Hindlimb muscle (tissue), 1 donor: ENCODE results near the gene COL17A1. TPM values are rescaled to one million over a fixed set of nuclear protein-coding genes. Genes with fewer than 3 reads are reported as not detected.

ENCODE experiments used
- DNase-seq: peaks from one replicate; pipeline ENCODE4 v3.0.0-alpha.2; 2013
- polyA plus RNA-seq: library from polyadenylated mRNA; unstranded; fragments of 120-200 nt; gene quantifications from one replicate; pipeline ENCODE4 v1.2.1, GENCODE V29; 2013; ENCODE audit not compliant: insufficient read length

COL17A1 gene
- 1.3 TPM for polyA plus RNA-seq

DNA sequence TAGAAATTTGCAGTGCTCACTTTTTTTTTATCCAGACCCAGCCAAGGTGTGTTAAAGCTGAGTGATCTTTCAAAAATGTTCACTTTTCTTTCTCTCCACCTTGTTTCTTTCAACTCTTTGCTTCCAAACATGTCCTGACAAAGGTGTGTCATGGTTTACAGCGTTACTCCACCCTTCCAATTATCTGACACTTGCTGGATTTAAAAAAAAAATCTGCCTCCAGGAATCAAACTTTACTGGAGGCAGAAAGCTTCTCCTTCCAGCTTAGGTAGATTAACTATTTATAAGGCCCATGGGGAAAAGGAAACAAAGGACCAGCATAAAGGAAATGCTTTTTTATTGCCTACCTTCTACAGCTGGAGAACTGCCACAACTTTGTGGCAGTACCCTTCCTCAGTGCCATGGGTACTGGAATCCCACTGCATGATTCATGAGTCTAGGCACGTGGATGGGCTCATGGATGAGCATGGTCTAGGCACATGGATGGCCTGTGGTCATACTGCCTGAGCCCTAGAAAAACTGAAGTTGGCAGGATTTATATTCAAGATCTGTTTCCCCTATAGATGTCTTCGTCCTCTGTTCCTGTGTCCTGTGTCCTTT is at the start of gene COL17A1:
Gene COL17A1 (minus strand): TSS at position 80 of the 600 bp plus-strand sequence. CDS start 5,207 bp downstream, outside the sequence.
- DNase-seq: no peak

DNA sequence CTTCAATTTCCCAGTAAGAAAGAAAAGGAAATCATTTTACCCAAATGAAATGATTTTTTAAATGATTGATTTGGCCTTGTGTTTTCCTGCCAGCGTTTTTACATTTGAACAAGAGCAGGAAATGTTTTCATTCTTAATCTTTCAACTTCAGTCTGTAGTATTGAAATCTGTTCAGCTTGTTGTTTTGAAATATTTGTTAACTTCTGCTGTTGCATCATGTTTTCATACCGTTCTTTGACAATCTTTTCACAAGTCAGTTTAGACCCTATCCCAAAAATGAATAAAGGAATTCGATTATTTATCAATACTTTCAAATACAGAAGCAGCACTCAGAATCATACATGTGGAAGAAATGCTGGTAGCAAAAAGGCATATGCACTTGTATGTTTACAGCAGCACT is 44.4 kb upstream of the COL17A1 start:
- no peak for DNase-seq

DNA sequence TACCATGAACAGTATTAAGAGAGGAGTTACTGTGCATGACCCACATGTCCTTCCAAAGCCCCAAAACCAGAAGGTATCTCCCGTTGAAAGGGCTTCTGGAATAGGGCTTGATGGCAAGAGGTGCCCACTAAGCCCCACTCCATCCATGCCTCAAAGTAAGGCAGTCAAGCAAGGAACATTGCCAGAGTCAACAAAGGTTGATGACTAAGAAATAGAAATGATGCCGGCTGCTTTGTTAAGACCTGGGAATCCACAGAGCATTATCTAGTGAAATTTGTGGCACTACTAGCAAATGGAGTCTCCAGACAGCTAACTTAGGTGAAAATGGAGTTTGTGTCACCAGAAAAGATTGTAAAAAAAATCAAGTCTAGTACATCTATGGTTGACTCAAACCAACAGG is 42.5 kb upstream of the COL17A1 start:
- DNase-seq: no peak

DNA sequence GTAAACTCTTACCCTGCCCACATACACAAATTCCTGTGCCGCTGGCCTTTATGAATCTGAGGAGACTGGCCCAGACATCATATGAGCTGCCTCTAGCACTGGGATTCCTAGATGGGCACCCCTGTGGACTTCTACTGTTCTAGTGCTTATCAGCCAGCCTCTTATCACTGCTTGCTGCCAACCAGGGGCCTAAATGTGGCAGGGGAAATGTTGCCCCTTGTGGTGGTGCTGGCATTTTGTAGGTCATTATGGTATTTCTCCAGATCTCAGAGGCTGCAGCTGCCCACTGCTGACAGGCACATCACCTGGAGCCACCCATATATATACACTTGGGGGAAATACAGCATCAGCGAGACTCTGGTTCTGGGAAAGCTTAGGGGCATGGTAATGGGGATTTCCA is 41.7 kb upstream of the COL17A1 start:
- DNase-seq: no peak

DNA sequence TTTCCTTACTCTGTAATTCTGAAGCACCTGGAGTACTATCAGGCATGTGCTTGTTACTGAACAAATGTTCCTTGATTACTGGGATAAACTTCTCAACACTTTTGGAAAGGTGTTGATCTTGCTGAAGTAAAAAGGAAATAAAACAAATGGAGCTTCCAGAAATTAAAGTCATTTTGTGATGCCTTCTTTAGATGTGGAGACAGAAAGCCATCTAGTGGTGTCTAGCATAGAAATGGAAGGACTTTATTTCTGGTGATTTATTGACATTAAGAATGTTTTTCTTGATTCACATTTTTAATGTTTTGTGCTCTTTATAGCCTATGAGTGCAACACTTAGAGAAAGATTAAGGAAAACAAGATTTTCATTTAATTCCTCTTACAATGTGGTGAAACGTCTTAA is 37.7 kb upstream of the COL17A1 start:
- DNase-seq: no peak

DNA sequence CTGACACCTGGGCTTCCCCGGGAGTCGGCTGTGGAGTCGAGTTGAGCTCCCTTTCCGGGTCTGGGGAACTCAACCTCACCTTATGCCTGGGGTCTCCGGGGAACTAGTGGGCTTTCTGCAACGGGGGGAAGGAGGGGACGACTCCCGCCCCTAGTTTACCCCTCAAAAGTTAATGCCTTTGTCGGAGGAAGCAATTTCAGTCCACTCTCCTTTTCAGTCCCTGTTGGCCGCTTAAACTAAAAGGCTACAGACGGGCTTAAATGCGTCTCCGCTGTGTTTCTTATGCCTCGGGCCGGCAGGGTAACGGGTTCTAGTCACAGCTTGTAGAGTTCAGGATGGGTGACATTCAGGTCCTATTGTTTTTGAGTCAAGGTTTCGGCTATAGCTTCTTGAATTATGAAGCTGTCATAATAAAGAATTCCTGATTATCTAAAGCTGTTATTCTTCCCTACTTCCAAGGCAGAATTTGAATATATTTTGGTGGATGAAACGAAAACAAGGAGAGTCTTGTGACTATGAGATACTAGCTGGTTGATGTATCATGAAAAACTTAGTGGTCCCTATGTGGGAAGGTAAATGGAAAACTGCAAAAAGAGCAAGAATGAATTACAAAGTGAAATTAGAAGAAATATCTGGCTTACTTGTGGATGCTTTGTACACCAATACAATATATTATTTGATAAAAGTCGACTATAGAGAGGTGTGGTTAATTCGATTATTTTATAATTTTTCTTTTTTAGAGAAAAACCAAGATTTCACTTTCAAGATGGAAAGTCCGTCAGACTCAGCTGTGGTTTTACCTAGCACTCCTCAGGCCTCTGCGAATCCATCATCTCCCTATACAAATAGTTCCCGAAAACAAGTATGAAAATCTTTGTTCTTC is 36.8 kb upstream of the COL17A1 start:
- DNase-seq: no peak

DNA sequence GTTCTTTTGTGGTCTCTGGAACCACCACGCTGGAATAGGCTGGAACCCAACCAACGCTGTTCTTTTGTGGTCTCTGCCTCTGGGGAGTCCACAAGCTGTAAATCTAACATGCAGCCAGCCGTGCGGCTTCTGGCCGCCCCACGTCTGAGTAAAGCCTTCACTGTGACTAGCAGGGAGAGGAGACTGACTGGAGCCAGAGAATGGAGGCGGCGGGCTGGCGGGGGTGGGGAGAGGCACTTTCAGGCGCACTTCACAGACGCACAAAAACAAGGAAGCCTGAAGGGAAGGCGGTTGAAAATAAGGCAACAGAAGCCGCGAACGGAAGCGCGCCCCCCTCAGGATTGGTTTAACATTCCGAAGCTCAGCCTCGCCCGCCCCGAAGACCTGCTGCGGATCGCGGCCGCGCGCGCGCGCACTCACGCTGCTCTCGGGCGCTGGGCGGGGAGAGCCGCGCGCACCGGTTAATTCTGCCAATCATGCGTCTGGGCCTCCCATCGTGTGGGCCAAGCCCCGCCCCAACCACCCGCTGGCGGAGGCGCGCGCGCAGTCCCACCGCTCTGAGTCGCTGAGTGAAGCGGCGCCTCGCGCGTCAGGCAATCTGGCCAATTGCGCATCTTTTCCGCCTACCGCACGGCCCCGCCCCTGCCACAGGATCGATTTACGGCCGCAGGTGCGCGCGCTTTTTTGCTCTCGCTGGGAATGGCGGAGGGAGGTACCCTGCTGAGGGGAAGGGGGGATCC is 36.0 kb upstream of the COL17A1 start, which contains the start of gene SFR1:
Gene SFR1 (plus strand): TSS at position 687 of the 740 bp plus-strand sequence. CDS start 13 bp downstream, at position 700.
- peak; percentile 100 for DNase-seq

DNA sequence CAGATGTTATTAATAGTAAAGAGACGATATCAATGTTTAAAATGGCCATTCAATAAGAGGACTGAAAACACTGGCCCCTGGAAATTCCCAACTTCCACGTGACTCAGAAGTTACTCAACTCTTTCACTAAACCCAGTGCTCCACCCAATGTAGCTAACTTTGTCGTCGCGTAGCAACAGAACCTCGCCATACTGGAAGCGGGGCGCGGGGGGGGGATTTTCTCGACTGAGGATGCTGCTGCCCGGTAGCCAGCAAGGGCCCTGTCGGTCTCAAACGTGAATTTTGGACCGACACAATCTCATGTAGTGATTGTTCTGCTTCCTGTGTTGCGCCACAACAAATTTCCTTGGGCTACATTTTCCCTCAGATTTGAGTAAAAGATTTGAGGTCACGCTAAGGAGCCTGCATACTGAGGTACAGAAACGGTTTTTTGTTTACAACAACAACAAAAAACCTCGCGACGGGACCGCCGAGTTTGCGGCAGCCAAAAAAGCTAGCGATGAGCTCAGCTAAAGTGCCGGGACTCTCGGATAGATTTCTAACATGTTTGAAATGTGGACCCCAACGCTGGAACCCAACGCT is 35.3 kb upstream of the COL17A1 start:
- peak; percentile 91 for DNase-seq

DNA sequence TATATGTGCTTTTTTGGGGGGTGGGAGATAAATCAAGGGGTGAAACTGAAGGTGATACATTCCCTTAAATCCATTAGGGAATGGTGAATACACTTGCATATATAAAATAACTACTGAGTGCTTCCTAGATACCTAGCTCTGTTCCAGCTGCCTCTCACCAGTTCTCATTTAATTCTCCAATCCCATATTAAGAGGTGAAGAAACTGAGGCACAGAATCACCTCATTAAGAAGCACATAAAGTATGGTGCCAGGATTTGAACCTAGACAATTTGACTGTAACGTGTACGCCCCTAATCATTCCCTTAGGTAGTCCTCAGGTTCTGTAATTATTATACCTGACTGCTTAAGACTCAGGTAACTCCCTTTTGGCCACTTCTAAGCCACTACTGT is 34.8 kb upstream of the COL17A1 start:
- DNase-seq: no peak

DNA sequence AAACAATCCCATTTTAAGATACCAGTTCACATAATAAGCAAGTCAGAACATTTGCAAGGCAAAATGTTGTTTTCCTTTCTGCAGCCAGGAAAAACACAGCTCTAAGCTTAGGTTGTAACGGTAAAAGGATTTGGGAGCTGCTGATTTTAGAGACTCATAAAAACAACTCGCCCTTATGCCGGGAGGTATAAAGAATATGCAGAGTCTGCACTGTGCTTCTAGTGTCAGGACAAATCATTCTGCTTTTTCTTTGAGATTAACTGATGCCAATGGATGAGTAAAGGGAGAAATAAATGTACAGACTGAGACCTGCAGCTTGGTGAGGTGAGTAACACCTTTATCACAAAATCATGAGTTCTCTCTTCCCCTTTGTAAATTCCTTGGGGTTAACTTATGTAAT is 34.3 kb upstream of the COL17A1 start:
- no peak for DNase-seq

DNA sequence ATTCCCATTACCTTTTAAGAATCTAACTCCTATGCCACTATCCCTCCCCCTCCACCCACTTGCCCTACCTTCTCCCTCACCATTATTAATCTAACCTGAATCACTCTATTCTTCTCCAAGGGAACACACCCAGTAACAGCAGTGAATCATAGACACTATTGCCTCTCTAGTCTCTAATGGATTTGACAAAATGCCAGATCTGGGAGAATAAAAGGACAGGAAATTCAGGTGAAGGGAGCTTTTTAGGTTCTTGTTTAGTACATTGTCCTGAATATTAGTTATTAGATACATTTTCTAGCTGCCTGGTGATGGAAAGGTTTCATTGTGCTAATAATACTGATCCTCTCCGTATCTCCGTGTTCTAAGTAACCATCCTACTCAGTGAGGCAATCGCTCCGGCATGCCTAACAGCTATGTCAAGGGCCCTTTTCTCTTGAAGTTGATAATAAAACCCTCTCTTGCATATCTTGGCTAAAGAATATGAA is 32.2 kb upstream of the COL17A1 start:
- DNase-seq: no peak

DNA sequence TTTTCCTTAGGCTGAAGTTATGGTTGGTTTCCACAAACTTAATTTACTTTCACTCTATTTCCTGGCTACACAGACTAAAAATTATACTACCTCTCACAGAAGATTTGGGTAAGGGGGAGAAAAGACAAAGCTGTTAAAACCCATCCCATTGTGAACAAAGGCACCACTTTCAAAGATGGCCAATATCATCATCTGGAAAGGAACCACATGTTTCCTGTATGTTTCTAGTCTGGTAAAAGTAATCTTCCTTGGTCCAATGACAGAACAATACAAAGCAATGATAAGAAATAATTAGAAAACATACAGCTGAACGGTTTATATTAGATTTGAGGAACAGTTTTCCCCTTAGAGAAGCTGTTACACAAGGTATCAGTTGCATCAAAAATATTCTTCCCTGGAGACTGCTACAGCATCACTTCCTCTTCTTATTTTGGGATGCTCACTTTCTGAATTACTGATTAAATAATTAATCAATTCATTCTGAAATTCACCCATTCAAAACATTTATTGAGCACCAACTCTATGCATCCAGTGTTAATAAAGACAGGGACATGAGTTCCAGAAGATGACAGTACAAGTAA is 27.8 kb upstream of the COL17A1 start:
- DNase-seq: no peak

DNA sequence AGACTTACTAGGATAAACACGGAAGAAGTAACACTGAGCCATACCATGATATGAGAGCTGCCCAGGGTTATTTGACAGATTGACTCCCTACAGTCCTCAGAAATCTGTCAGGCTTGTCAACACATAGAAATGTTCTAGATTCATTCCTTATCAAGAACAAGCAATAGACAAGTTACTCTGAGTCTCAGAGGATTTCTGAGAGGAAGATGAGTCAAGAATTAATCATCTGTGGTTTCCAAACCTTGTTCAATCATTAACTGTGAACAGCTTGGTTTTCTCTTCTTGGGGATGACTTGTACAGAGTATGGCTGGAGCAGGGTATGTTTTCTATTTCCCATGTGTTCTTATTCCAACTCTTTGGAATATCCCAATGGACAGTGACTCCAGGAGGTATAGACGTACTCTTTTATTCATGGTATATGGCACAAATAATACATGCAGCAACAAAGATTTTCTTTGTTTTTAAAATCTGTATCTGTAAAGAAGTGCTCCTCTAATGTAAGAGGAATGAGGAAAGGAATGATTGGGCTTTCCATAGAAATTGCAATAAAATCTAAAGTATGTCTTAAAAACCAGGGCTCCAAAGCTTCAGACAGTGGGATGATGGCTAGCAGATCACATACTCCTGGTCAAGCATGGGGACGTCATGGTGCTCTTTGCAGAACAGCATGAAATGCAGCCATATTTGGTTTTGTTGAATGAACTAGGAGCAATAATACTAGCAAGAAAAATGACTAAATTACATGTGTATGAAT is 24.4 kb upstream of the COL17A1 start:
- no peak for DNase-seq

DNA sequence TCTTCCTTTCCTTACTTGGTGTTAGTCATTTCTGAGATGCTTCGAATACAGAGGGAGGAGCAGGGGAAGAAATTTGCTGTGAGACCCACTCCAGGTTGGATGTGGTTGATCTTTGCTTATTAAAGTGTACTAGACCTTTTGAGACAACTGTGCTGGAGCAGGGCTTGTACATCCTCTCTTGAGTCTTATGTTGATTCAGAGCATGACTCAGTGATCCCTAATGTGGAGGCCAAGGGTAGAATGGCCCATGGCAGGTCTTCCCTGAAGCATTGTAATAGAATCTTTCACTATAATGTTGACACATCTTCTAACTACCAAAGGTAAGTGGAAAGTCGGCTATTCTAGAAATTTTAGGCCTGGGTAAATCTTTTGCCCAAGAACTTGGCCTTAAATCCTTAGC is 19.2 kb upstream of the COL17A1 start:
- no peak for DNase-seq

DNA sequence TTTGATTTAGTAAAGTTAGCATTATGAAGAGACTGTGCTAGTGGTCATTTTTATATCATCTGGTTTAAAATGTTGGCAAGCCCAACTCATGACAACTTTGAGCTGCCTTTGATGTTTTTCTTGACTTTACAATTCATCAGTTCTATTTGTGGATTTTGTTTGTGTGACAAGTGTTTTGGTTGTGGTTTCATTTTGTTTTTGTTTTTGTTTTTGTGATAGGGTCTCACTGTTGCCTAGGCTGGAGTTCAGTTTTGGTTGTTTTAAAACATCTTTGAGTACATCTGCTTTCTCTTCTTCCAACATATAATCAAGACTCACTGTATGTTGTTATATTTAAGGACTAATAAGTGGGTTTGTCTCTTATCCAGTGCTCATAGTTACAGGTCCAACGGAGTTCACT is 18.7 kb upstream of the COL17A1 start:
- no peak for DNase-seq

DNA sequence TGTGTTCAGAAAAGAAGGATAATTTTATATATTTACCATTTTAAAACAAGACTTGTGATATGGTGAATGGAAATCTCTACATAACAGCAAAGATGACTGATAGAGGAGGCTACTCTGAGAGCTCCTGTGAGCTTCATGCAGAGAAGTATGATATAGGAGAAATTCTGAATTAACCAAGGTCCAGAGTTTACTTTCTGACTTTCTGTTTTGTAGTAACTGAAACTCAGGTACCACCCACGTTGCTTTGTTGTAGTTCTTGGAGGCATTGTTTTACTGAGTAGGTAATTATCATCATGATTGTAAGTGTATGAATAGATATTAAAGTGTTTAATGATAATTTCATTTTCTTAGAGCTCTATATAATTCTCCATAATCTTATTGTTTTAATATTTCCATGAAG is 18.3 kb upstream of the COL17A1 start:
- no peak for DNase-seq

DNA sequence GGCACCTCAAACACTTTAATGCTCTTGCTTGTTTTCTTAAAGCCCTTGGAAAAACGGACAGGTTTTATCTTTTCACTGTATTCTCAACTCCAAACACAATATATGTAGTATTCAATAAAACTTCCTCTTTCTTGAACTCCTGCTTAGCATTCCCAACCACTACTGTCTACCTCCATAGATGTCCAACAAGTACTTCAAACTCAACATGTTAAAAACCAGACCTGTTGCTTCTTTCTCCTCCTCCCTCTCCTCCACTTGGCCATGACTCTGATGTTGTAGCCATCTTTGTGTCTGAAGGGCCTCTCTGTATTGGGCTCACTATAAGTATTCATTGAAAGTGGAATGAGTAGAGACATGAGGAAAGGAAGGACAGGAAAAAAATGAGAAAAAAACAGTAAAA is 16.2 kb upstream of the COL17A1 start:
- DNase-seq: no peak

DNA sequence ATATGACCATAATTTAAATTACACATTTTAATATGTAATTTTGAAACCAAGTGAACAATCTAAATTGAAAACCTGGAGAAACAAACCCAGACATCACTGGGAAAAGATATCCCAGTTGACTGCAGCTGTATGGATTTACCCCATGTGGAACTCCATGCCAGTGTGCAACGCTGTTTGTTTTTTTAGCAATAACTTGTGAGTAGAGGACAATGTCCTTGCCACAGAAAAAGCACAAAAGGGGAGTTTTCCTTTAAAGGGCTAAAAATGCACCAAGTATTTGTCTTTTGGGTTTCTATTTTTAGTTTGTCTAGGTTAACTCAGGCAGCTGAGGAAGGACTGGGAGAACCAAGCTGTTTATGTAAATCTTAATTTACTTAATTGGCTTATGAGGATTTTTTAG is 15.1 kb upstream of the COL17A1 start:
- no peak for DNase-seq

DNA sequence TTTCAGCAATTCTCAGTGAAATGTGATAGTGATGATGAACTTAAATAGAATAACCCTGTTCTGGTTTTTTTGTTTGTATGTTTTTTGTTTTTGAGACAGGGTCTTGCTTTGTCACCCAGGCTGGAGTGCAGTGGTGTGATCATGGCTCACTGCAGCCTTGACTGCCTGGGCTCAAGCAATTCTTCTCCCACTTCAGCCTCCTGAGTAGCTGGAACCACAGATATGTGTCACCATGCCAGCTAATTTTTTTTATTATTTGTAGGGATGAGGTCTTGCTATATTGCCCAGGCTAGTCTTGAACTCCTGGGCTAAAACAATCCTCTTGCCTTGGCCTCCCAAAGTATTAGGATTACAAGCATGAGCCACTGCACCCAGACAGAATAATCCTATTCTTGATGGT is 14.3 kb upstream of the COL17A1 start:
- DNase-seq: no peak

DNA sequence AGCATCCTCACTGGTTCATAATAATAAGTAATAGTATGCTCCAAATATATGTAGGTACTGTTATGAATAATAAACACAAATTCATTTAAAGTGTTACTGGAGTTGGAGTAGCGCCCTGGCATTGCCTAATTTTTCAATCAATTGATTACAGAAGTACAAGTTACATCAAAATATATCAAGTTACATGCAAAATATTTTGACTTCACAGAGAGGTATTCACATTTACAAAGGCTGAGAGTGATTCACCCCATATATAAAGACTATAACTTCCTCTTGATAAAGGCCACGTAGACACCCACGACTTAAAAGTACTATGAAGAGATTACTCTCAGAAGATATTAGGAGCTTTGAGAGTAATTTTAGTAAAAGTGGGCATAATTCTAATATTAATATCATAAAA is 13.6 kb upstream of the COL17A1 start:
- DNase-seq: no peak

DNA sequence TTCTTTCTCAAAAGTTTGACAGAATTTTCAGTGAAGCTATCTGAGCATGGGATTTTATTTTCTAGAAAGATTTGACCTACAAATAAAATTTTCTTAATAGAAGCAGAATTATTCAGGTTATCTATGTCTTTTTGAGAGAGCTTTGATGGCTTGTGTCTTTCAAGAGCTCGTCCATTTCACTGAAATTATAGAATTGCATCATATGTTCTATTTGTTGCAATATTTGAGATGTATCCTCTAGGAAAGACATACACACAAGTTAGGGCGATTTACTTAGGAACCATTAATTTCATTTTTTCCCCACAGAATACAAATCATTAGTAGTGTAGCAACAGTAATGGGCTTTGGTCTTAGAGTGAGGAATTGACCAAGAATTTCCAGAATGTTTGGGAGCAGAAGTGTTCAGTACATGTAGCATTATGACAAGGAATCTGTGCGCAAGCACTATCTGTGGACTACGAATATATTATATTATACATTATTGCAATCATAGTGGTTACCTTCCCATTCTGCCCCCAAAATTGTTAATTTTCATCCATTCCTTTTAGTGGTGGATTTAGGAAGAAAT is 12.8 kb upstream of the COL17A1 start:
- no peak for DNase-seq
